ENCODE results near the gene BCL2. TPM values are rescaled to one million over a fixed set of nuclear protein-coding genes. Genes with fewer than 3 reads are reported as not detected.

The BCL2 gene
- total and polyA plus RNA-seq, 9 of the 15 experiments (the other 6 are each of a cell fraction or from before 2014, with no cell fraction given) = 0.10 to 1.1 (median 0.65) TPM

DNA sequence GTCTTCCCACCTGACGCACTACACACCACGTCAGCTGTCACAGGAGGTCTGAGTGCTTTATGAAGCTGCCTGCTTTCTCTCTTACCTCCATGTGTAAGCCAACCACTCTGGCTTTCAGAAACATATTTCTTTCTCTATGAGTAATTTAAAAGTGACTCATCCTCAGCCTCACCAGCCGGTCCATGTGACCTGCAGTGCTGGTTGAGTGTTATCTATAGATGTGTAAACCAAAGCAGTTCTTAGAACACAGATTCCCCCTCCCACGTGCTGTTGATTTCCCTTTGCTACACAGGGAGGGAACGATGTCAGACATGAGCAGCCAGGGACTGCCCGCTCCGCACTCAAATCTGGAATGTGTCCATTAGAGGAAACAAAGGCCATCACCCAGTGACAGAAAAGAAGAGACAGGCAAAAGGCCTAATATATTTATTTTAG lies 157.8 kb downstream of the BCL2 start (continued):
- TF ChIP-seq, protein P1, sequence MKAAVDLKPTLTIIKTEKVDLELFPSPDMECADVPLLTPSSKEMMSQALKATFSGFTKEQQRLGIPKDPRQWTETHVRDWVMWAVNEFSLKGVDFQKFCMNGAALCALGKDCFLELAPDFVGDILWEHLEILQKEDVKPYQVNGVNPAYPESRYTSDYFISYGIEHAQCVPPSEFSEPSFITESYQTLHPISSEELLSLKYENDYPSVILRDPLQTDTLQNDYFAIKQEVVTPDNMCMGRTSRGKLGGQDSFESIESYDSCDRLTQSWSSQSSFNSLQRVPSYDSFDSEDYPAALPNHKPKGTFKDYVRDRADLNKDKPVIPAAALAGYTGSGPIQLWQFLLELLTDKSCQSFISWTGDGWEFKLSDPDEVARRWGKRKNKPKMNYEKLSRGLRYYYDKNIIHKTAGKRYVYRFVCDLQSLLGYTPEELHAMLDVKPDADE (conservative IDR thresholded peaks at IDR 0.05; ENCODE audit: control insufficient read depth, low read depth, low read length) = no peak
- TF ChIP-seq, protein P2, sequence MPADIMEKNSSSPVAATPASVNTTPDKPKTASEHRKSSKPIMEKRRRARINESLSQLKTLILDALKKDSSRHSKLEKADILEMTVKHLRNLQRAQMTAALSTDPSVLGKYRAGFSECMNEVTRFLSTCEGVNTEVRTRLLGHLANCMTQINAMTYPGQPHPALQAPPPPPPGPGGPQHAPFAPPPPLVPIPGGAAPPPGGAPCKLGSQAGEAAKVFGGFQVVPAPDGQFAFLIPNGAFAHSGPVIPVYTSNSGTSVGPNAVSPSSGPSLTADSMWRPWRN (IDR thresholded peaks at IDR 0.05; ENCODE audit: low read depth) = peak; percentile 33; the same call in 1 of the 2 replicates
- TF ChIP-seq, protein P3, sequence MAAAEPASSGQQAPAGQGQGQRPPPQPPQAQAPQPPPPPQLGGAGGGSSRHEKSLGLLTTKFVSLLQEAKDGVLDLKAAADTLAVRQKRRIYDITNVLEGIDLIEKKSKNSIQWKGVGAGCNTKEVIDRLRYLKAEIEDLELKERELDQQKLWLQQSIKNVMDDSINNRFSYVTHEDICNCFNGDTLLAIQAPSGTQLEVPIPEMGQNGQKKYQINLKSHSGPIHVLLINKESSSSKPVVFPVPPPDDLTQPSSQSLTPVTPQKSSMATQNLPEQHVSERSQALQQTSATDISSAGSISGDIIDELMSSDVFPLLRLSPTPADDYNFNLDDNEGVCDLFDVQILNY (CRISPR knock-in tag; IDR thresholded peaks at IDR 0.05) = no peak
- TF ChIP-seq GTF2A2 (tag; IDR thresholded peaks at IDR 0.05) = no peak
- no peak for TF ChIP-seq LEF1 (IDR thresholded peaks at IDR 0.05)
- TF ChIP-seq, protein P4, sequence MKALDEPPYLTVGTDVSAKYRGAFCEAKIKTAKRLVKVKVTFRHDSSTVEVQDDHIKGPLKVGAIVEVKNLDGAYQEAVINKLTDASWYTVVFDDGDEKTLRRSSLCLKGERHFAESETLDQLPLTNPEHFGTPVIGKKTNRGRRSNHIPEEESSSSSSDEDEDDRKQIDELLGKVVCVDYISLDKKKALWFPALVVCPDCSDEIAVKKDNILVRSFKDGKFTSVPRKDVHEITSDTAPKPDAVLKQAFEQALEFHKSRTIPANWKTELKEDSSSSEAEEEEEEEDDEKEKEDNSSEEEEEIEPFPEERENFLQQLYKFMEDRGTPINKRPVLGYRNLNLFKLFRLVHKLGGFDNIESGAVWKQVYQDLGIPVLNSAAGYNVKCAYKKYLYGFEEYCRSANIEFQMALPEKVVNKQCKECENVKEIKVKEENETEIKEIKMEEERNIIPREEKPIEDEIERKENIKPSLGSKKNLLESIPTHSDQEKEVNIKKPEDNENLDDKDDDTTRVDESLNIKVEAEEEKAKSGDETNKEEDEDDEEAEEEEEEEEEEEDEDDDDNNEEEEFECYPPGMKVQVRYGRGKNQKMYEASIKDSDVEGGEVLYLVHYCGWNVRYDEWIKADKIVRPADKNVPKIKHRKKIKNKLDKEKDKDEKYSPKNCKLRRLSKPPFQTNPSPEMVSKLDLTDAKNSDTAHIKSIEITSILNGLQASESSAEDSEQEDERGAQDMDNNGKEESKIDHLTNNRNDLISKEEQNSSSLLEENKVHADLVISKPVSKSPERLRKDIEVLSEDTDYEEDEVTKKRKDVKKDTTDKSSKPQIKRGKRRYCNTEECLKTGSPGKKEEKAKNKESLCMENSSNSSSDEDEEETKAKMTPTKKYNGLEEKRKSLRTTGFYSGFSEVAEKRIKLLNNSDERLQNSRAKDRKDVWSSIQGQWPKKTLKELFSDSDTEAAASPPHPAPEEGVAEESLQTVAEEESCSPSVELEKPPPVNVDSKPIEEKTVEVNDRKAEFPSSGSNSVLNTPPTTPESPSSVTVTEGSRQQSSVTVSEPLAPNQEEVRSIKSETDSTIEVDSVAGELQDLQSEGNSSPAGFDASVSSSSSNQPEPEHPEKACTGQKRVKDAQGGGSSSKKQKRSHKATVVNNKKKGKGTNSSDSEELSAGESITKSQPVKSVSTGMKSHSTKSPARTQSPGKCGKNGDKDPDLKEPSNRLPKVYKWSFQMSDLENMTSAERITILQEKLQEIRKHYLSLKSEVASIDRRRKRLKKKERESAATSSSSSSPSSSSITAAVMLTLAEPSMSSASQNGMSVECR (CRISPR knock-in tag; IDR thresholded peaks at IDR 0.05) = no peak
- no peak for TF ChIP-seq GABPA (tag; conservative IDR thresholded peaks at IDR 0.05; ENCODE audit: low read depth)
- no peak for TF ChIP-seq CREB1 (IDR thresholded peaks at IDR 0.05)
- no peak for TF ChIP-seq CREB1 (CRISPR knock-in tag; IDR thresholded peaks at IDR 0.05)
- no peak for TF ChIP-seq HOXB6 (CRISPR knock-in tag; IDR thresholded peaks at IDR 0.05; ENCODE audit: borderline replicate concordance)
- TF ChIP-seq, protein P5, sequence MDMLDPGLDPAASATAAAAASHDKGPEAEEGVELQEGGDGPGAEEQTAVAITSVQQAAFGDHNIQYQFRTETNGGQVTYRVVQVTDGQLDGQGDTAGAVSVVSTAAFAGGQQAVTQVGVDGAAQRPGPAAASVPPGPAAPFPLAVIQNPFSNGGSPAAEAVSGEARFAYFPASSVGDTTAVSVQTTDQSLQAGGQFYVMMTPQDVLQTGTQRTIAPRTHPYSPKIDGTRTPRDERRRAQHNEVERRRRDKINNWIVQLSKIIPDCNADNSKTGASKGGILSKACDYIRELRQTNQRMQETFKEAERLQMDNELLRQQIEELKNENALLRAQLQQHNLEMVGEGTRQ (CRISPR knock-in tag; IDR thresholded peaks at IDR 0.05) = peak; percentile 61
- no peak for TF ChIP-seq POLR2B (IDR thresholded peaks at IDR 0.05; ENCODE audit: low read depth, partially characterized antibody)
- TF ChIP-seq, protein P6, sequence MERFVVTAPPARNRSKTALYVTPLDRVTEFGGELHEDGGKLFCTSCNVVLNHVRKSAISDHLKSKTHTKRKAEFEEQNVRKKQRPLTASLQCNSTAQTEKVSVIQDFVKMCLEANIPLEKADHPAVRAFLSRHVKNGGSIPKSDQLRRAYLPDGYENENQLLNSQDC (CRISPR knock-in tag; IDR thresholded peaks at IDR 0.05) = no peak
- TF ChIP-seq IFI16 (CRISPR knock-in tag; IDR thresholded peaks at IDR 0.05) = no peak
- TF ChIP-seq, protein P7, sequence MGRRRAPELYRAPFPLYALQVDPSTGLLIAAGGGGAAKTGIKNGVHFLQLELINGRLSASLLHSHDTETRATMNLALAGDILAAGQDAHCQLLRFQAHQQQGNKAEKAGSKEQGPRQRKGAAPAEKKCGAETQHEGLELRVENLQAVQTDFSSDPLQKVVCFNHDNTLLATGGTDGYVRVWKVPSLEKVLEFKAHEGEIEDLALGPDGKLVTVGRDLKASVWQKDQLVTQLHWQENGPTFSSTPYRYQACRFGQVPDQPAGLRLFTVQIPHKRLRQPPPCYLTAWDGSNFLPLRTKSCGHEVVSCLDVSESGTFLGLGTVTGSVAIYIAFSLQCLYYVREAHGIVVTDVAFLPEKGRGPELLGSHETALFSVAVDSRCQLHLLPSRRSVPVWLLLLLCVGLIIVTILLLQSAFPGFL (CRISPR knock-in tag; IDR thresholded peaks at IDR 0.05) = no peak
- no peak for TF ChIP-seq ZNF586 (CRISPR knock-in tag; conservative IDR thresholded peaks at IDR 0.05)
- no peak for TF ChIP-seq FUS (optimal IDR thresholded peaks at IDR 0.05; ENCODE audit: low read depth, low read length)
- TF ChIP-seq ZNF431 (CRISPR knock-in tag; IDR thresholded peaks at IDR 0.05) = no peak
- TF ChIP-seq MXI1 (IDR thresholded peaks at IDR 0.05; ENCODE audit: low read depth, low read length) = no peak
- no peak for TF ChIP-seq BCL6 (CRISPR knock-in tag; IDR thresholded peaks at IDR 0.05)

Data from K562 (cell line).